Measurements from ENCODE around the gene TDRD3. TPM values are rescaled to one million over a fixed set of nuclear protein-coding genes. Genes with fewer than 3 reads are reported as not detected.

The TDRD3 gene
- total and polyA plus RNA-seq, 2 donors = 11.5 to 78.6 TPM

GRCh38 chr13:60583911-60584753, 187.1 kb downstream of the TDRD3 start:
- no peak for DNase-seq (ENCODE audit: extremely low spot score)
- no peak overlapping the region for H3K27ac ChIP-seq (ENCODE audit: low read depth)

DNA sequence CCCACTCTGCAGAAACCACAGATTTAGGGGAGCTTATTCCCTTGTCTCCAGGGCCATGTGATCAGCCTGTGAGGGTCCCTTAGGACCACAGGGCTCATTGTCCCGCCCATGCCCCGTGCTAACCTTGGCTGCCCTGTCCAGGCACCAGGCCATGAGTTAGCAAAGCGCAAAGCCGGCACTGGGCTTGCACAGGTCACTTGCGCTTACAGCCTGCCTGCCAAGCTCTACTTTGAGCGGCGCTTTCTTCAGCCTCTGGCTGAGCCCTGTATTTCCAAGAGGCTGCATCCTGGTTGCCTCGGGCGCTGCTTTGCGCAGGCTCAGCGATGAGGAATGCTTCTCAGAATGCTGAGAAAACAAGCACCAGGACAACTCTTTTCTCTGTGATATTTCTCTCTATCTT, 188.0 kb downstream of the TDRD3 start:
- Histone ChIP-seq H3K36me3 (ENCODE audit: insufficient read depth) (no peaks in the 10 kb centered on the region), H3K27ac (ENCODE audit: low read depth) (no peak overlapping the region), H3K4me1 (ENCODE audit: insufficient read depth) (no peaks in the 10 kb centered on the region), H3K4me3 (ENCODE audit: low read depth, low read length) (no peak overlapping the region)
- WGBS = 84% methylated on average over 11 of the region's 11 CpGs
- DNase-seq (ENCODE audit: extremely low spot score) = no peak

More at GRCh38 chr13:60583911-60584753, 187.1 kb downstream of the TDRD3 start:
- 75% methylated on average over 15 of the region's 15 CpGs for WGBS
- Histone ChIP-seq H3K4me1 (ENCODE audit: insufficient read depth) (no peaks in the 10 kb centered on the region), H3K36me3 (ENCODE audit: insufficient read depth) (no peaks in the 10 kb centered on the region), H3K4me3 (ENCODE audit: low read depth, low read length) (no peak overlapping the region)

- Histone ChIP-seq H3K27ac (ENCODE audit: low read depth) (no peak overlapping the region), H3K4me1 (ENCODE audit: insufficient read depth) (no peaks in the 10 kb centered on the region), H3K36me3 (ENCODE audit: insufficient read depth) (no peaks in the 10 kb centered on the region), H3K4me3 (ENCODE audit: low read depth, low read length) (no peak overlapping the region)
- no peak for DNase-seq (ENCODE audit: extremely low spot score)
- WGBS = 61% methylated on average over 18 of the region's 18 CpGs
Observed at GRCh38 chr13:60590800-60591747, 194.1 kb downstream of the TDRD3 start.

DNA sequence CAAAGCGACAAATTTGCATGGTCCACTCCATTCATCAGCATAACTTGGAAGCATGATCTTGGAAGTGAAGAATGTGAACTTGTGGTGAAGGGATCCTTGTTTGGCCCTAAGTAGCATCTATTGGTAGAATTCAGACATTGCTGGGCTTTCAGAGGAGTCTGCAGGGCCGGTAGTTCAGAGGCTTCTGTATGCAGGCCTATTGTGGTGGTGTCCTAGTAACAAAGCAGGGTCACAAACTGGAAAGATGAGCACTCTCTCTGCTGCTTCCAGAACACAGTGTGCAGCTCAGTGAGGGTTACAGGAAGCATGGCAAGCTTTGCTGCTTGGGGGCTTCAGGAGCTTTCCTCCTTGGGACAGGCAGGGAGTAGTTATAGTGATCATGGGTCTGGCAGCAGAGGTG, 206.0 kb downstream of the TDRD3 start:
- Histone ChIP-seq H3K4me3 (ENCODE audit: low read depth, low read length) (no peak overlapping the region), H3K27ac (ENCODE audit: low read depth) (no peak overlapping the region), H3K36me3 (ENCODE audit: insufficient read depth) (no peaks in the 10 kb centered on the region), H3K4me1 (ENCODE audit: insufficient read depth) (no peaks in the 10 kb centered on the region)
- 81% methylated on average over 2 of the region's 2 CpGs for WGBS
- DNase-seq (ENCODE audit: extremely low spot score) = no peak

- Histone ChIP-seq H3K4me1 (ENCODE audit: insufficient read depth) (no peaks in the 10 kb centered on the region), H3K36me3 (ENCODE audit: insufficient read depth) (no peaks in the 10 kb centered on the region), H3K27ac (ENCODE audit: low read depth) (no peak overlapping the region), H3K4me3 (ENCODE audit: low read depth, low read length) (no peak overlapping the region)
- no peak for DNase-seq (ENCODE audit: extremely low spot score)
- 91% methylated on average over 6 of the region's 6 CpGs for WGBS
Observed at GRCh38 chr13:60604058-60604457, 207.0 kb downstream of the TDRD3 start.

GRCh38 chr13:60608954-60609353, 211.9 kb downstream of the TDRD3 start:
- no peak overlapping the region for H3K27ac ChIP-seq (ENCODE audit: low read depth)
- no peaks in the 10 kb centered on the region for H3K4me1 ChIP-seq (ENCODE audit: insufficient read depth)
- DNase-seq (ENCODE audit: extremely low spot score) = no peak
- H3K4me3 ChIP-seq (ENCODE audit: low read depth, low read length) = no peak overlapping the region
- 87% methylated on average over 4 of the region's 4 CpGs for WGBS
- no peaks in the 10 kb centered on the region for H3K36me3 ChIP-seq (ENCODE audit: insufficient read depth)

GRCh38 chr13:60611523-60611922, 214.5 kb downstream of the TDRD3 start:
- H3K4me3 ChIP-seq (ENCODE audit: low read depth, low read length) = no peak overlapping the region

GRCh38 chr13:60612593-60612992, 215.6 kb downstream of the TDRD3 start:
- Histone ChIP-seq H3K4me3 (ENCODE audit: low read depth, low read length) (no peak overlapping the region), H3K36me3 (ENCODE audit: insufficient read depth) (no peaks in the 10 kb centered on the region), H3K27ac (ENCODE audit: low read depth) (no peak overlapping the region), H3K4me1 (ENCODE audit: insufficient read depth) (no peaks in the 10 kb centered on the region)
- DNase-seq (ENCODE audit: extremely low spot score) = no peak
- WGBS = 32% methylated on average over 3 of the region's 3 CpGs

More at GRCh38 chr13:60611523-60611922, 214.5 kb downstream of the TDRD3 start:
- 75% methylated on average over 2 of the region's 2 CpGs for WGBS
- H3K4me1 ChIP-seq (ENCODE audit: insufficient read depth) = no peaks in the 10 kb centered on the region
- no peaks in the 10 kb centered on the region for H3K36me3 ChIP-seq (ENCODE audit: insufficient read depth)
- no peak for DNase-seq (ENCODE audit: extremely low spot score)
- no peak overlapping the region for H3K27ac ChIP-seq (ENCODE audit: low read depth)

- no peaks in the 10 kb centered on the region for H3K4me1 ChIP-seq (ENCODE audit: insufficient read depth)
- DNase-seq (ENCODE audit: extremely low spot score) = no peak
- 91% methylated on average over 1 of the region's 1 CpG for WGBS
- no peak overlapping the region for H3K27ac ChIP-seq (ENCODE audit: low read depth)
- H3K4me3 ChIP-seq (ENCODE audit: low read depth, low read length) = no peak overlapping the region
- no peaks in the 10 kb centered on the region for H3K36me3 ChIP-seq (ENCODE audit: insufficient read depth)
Observed at GRCh38 chr13:60613080-60613479, 216.1 kb downstream of the TDRD3 start.

- 86% methylated on average over 4 of the region's 4 CpGs for WGBS
- no peaks in the 10 kb centered on the region for H3K4me1 ChIP-seq (ENCODE audit: insufficient read depth)
- H3K27ac ChIP-seq (ENCODE audit: low read depth) = no peak overlapping the region
- H3K4me3 ChIP-seq (ENCODE audit: low read depth, low read length) = no peak overlapping the region
- no peak for DNase-seq (ENCODE audit: extremely low spot score)
- H3K36me3 ChIP-seq (ENCODE audit: insufficient read depth) = no peaks in the 10 kb centered on the region
Observed at GRCh38 chr13:60617991-60618733, 221.1 kb downstream of the TDRD3 start.

- no peaks in the 10 kb centered on the region for H3K36me3 ChIP-seq (ENCODE audit: insufficient read depth)
- 74% methylated on average over 2 of the region's 2 CpGs for WGBS
- H3K4me3 ChIP-seq (ENCODE audit: low read depth, low read length) = no peak overlapping the region
- no peak for DNase-seq (ENCODE audit: extremely low spot score)
- H3K27ac ChIP-seq (ENCODE audit: low read depth) = no peak overlapping the region
- no peaks in the 10 kb centered on the region for H3K4me1 ChIP-seq (ENCODE audit: insufficient read depth)
Observed at GRCh38 chr13:60619461-60619860, 222.4 kb downstream of the TDRD3 start.

DNA sequence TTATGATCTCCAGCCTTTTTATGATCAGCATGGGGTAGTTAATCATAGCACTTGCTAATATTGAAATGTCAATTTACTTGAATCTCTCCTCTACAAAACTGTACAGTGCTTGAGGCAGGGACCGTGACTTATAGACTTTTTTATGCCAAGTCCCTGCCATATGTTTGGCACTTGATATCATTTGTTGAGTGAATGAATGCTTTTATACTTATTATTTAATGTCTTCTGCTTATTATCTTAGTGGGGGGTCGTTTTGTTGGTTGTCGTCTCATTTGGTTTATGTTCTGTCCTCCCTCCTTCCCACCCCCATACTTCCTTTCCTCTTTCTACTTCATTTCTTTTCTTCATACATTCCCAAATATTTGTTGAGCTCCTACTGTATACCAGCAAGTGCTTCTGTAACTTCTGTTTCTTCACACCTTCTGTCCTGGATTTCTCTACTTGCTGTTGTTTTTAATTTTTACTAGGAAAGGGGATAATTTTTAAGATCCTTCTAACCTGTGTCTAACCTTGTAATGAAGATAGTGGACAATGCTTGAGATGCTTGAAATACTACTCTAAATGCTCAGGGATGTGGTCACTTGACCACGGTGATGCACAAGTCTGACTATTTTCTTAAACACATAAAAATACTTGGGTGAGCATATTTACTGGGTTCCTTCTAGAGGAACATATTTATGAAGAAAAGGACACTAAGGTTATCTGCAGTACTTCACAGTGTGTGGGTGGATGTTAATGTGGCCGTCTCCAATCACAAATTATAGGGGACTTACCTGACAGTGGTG, 223.8 kb downstream of the TDRD3 start:
- Histone ChIP-seq H3K4me3 (ENCODE audit: low read depth, low read length) (no peak overlapping the region), H3K27ac (ENCODE audit: low read depth) (no peak overlapping the region), H3K4me1 (ENCODE audit: insufficient read depth) (no peaks in the 10 kb centered on the region), H3K36me3 (ENCODE audit: insufficient read depth) (no peaks in the 10 kb centered on the region)
- 66% methylated on average over 5 of the region's 5 CpGs for WGBS
- no peak for DNase-seq (ENCODE audit: extremely low spot score)

DNA sequence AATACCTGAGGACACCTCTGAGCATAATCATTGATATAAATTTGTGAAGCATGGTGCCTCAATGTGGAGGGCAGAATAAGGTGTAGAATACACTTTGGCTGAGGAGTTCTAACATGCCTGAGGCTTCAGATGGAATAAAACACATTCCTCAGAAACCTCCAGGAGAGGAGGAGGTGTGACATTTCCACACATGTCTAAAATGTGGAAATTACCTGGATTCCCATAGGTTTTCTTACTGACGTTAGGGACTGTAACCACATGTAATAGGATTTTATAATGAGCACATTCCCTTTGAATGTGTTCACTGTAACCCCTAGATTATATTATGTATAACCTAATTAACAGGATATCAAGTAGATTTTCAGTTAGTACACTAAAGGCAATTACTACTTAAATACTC, 226.1 kb downstream of the TDRD3 start:
- no peaks in the 10 kb centered on the region for H3K4me1 ChIP-seq (ENCODE audit: insufficient read depth)
- no peak overlapping the region for H3K4me3 ChIP-seq (ENCODE audit: low read depth, low read length)
- no peak for DNase-seq (ENCODE audit: extremely low spot score)
- WGBS = 34% methylated on average over 1 of the region's 1 CpG
- no peak overlapping the region for H3K27ac ChIP-seq (ENCODE audit: low read depth)
- H3K36me3 ChIP-seq (ENCODE audit: insufficient read depth) = no peaks in the 10 kb centered on the region

Measured in urinary bladder (tissue), 4 donors.